Neural cell (in vitro differentiated cells): ENCODE results near the gene PGM1. TPM values are rescaled to one million over a fixed set of nuclear protein-coding genes. Genes with fewer than 3 reads are reported as not detected.

ENCODE experiments used
- H2AFZ ChIP-seq: fragments of 200-600, 300-800 bp; sonication (generic), shearing (Covaris generic); 2 replicates; pipeline ENCODE4 v1.6.0; 2014; ENCODE audit warnings: low read depth, mild to moderate bottlenecking, antibody characterized with exemption, low read length, moderate library complexity
- H3F3A ChIP-seq: fragments of 200-600 bp; shearing (Covaris generic); 2 replicates; pipeline ENCODE4 v1.6.1; 2016; ENCODE audit warnings: mild to moderate bottlenecking, moderate library complexity, mixed read lengths, antibody characterized with exemption, low read length; ENCODE audit not compliant: insufficient read depth, poor library complexity, severe bottlenecking
- H3K27ac ChIP-seq: fragments of 200-600, 300-800 bp; sonication (generic), shearing (Covaris generic); 2 replicates; pipeline ENCODE4 v1.5.1; 2014; ENCODE audit warnings: mild to moderate bottlenecking, low read length, moderate library complexity
- H3K27me3 ChIP-seq: fragments of 300-800, 200-600 bp; sonication (generic), shearing (Covaris generic); 2 replicates; pipeline ENCODE4 v1.6.0; 2014; ENCODE audit warnings: mild to moderate bottlenecking, low read depth, low read length, moderate library complexity; ENCODE audit not compliant: insufficient read depth
- H3K36me3 ChIP-seq: fragments of 300-800, 200-600 bp; sonication (generic), shearing (Covaris generic); 2 replicates; pipeline ENCODE4 v1.5.1; 2014; ENCODE audit warnings: mild to moderate bottlenecking, antibody characterized with exemption, low read length, moderate library complexity; ENCODE audit not compliant: insufficient read depth
- H3K4me2 ChIP-seq: fragments of 300-800, 200-600 bp; sonication (generic), shearing (Covaris generic); 2 replicates; pipeline ENCODE4 v1.6.0; 2014; ENCODE audit warnings: mild to moderate bottlenecking, low read length
- H3K4me3 ChIP-seq: fragments of 300-800, 200-600 bp; sonication (generic), shearing (Covaris generic); 2 replicates; pipeline ENCODE4 v1.5.1; 2014; ENCODE audit warnings: mild to moderate bottlenecking, low read length, moderate library complexity
- H3K79me2 ChIP-seq: fragments of 200-600 bp; shearing (Covaris generic); replicated peaks from 2 replicates; pipeline ENCODE4 v1.6.0; 2014; ENCODE audit warnings: mild to moderate bottlenecking, low read length, moderate library complexity; ENCODE audit not compliant: insufficient read depth
- H3K9ac ChIP-seq: fragments of 300-800, 200-600 bp; sonication (generic), shearing (Covaris generic); 2 replicates; pipeline ENCODE4 v1.6.1; 2016; ENCODE audit warnings: mild to moderate bottlenecking, low read length, mixed read lengths
- H3K9me2 ChIP-seq: fragments of 200-600 bp; shearing (Covaris generic); 2 replicates; pipeline ENCODE4 v1.6.1; 2016; ENCODE audit warnings: mild to moderate bottlenecking, low read length, mixed read lengths; ENCODE audit not compliant: insufficient read depth
- H3K9me3 ChIP-seq: fragments of 200-600, 300-800 bp; sonication (generic), shearing (Covaris generic); 2 replicates; pipeline ENCODE4 v1.6.1; 2016; ENCODE audit warnings: mild to moderate bottlenecking, mixed run types, low read length, moderate library complexity, mixed read lengths
- H4K20me1 ChIP-seq: fragments of 200-600 bp; shearing (Covaris generic); 2 replicates; pipeline ENCODE4 v1.6.1; 2016; ENCODE audit warnings: mild to moderate bottlenecking, mixed run types; ENCODE audit not compliant: insufficient read depth
- EP300 ChIP-seq: fragments of 450-650 bp; conservative IDR thresholded peaks from 2 replicates; pipeline ENCODE4 v1.6.1; 2014; ENCODE audit warnings: antibody characterized with exemption, mild to moderate bottlenecking, moderate library complexity; ENCODE audit not compliant: poor library complexity, severe bottlenecking
- EZH2 ChIP-seq: fragments of 200-600, 300-800 bp; shearing (Covaris generic), sonication (generic); IDR thresholded peaks from 2 replicates; pipeline ENCODE4 v1.6.1; 2014; ENCODE audit warnings: antibody characterized with exemption, low read length, borderline replicate concordance, mild to moderate bottlenecking; ENCODE audit not compliant: insufficient read depth, poor library complexity, severe bottlenecking
- MXI1 ChIP-seq: fragments of 450-650 bp; conservative IDR thresholded peaks from 2 replicates; pipeline ENCODE4 v1.6.1; 2014; ENCODE audit warnings: antibody characterized with exemption, mild to moderate bottlenecking; ENCODE audit not compliant: poor library complexity, severe bottlenecking
- POLR2AphosphoS5 ChIP-seq: IDR thresholded peaks from 2 replicates; pipeline ENCODE4 v1.6.1; 2012
- RAD21 ChIP-seq: fragments of 450-650 bp; conservative IDR thresholded peaks from 2 replicates; pipeline ENCODE4 v1.6.1; 2014; ENCODE audit warnings: antibody characterized with exemption, mild to moderate bottlenecking, moderate library complexity
- SMC3 ChIP-seq: fragments of 450-650 bp; conservative IDR thresholded peaks from 2 replicates; pipeline ENCODE4 v1.6.1; 2014; ENCODE audit warnings: antibody characterized with exemption, mild to moderate bottlenecking, moderate library complexity; ENCODE audit not compliant: poor library complexity
- TAF1 ChIP-seq: IDR thresholded peaks from 2 replicates; pipeline ENCODE4 v1.6.1; 2012; ENCODE audit warnings: low read depth
- polyA plus RNA-seq: library from polyadenylated mRNA; depleted of rRNA; stranded (reverse); fragments of >200 nt; gene quantifications from 2 replicates; pipeline ENCODE4 v1.2.3, GENCODE V29; 2014
- TF ChIP-seq, protein P1 (sequence below): fragments of 450-650 bp; IDR thresholded peaks from 2 replicates; pipeline ENCODE4 v1.5.1; 2014; ENCODE audit warnings: antibody characterized with exemption, mild to moderate bottlenecking, moderate library complexity; ENCODE audit not compliant: poor library complexity, severe bottlenecking
- TF ChIP-seq, protein P2 (sequence below): IDR thresholded peaks from 2 replicates; pipeline ENCODE4 v1.6.1; 2012; ENCODE audit warnings: borderline replicate concordance

Gene PGM1
- polyA plus RNA-seq, 1 donor from 2014 or later = 2.9 TPM

- TF ChIP-seq EP300 = no peak
Observed at GRCh38 chr1:63648689-63649088, 55.5 kb downstream of the PGM1 start (continued).

GRCh38 chr1:63651161-63651701, 58.0 kb downstream of the PGM1 start:
- no peak overlapping the region for H3K27ac ChIP-seq
- no peaks in the 10 kb centered on the region for H3K9me3 ChIP-seq
- no peaks in the 10 kb centered on the region for H3F3A ChIP-seq
- no peak overlapping the region for H3K4me2 ChIP-seq
- H3K9me2 ChIP-seq = no peaks in the 10 kb centered on the region
- TF ChIP-seq EZH2 = no peak
- no peak for TF ChIP-seq RAD21
- TF ChIP-seq EP300 = no peak
- no peak for TF ChIP-seq TAF1
- TF ChIP-seq, protein P1, sequence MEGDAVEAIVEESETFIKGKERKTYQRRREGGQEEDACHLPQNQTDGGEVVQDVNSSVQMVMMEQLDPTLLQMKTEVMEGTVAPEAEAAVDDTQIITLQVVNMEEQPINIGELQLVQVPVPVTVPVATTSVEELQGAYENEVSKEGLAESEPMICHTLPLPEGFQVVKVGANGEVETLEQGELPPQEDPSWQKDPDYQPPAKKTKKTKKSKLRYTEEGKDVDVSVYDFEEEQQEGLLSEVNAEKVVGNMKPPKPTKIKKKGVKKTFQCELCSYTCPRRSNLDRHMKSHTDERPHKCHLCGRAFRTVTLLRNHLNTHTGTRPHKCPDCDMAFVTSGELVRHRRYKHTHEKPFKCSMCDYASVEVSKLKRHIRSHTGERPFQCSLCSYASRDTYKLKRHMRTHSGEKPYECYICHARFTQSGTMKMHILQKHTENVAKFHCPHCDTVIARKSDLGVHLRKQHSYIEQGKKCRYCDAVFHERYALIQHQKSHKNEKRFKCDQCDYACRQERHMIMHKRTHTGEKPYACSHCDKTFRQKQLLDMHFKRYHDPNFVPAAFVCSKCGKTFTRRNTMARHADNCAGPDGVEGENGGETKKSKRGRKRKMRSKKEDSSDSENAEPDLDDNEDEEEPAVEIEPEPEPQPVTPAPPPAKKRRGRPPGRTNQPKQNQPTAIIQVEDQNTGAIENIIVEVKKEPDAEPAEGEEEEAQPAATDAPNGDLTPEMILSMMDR = no peak
- TF ChIP-seq, protein P2, sequence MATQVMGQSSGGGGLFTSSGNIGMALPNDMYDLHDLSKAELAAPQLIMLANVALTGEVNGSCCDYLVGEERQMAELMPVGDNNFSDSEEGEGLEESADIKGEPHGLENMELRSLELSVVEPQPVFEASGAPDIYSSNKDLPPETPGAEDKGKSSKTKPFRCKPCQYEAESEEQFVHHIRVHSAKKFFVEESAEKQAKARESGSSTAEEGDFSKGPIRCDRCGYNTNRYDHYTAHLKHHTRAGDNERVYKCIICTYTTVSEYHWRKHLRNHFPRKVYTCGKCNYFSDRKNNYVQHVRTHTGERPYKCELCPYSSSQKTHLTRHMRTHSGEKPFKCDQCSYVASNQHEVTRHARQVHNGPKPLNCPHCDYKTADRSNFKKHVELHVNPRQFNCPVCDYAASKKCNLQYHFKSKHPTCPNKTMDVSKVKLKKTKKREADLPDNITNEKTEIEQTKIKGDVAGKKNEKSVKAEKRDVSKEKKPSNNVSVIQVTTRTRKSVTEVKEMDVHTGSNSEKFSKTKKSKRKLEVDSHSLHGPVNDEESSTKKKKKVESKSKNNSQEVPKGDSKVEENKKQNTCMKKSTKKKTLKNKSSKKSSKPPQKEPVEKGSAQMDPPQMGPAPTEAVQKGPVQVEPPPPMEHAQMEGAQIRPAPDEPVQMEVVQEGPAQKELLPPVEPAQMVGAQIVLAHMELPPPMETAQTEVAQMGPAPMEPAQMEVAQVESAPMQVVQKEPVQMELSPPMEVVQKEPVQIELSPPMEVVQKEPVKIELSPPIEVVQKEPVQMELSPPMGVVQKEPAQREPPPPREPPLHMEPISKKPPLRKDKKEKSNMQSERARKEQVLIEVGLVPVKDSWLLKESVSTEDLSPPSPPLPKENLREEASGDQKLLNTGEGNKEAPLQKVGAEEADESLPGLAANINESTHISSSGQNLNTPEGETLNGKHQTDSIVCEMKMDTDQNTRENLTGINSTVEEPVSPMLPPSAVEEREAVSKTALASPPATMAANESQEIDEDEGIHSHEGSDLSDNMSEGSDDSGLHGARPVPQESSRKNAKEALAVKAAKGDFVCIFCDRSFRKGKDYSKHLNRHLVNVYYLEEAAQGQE = no peak
- TF ChIP-seq POLR2AphosphoS5 = no peak
- TF ChIP-seq SMC3 = no peak
- TF ChIP-seq MXI1 = no peak
- H3K4me3 ChIP-seq = no peak overlapping the region
- H2AFZ ChIP-seq = no peak overlapping the region
- H3K9ac ChIP-seq = no peak overlapping the region
- no peaks in the 10 kb centered on the region for H3K79me2 ChIP-seq
- H4K20me1 ChIP-seq = no peaks in the 10 kb centered on the region
- no peaks in the 10 kb centered on the region for H3K36me3 ChIP-seq
- H3K27me3 ChIP-seq = no peaks in the 10 kb centered on the region

DNA sequence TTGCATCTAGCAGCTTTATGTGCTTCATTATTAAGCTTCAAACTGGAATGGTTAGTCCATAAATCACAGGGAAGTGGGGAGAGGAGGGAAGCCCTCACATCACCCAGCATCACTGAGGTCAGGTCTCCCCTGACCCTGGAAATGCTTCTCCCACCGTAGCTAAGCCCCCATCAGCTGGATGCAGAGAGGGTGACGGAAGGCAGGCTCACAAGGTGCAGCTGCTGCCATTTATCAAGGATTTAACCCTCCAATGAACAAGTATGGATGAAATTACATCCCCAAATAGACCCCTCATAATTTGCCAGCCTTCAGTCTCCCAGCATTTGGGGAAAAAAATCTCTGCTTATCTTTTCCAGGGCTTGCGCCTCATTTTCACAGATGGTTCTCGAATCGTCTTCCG, 60.8 kb downstream of the PGM1 start:
- no peaks in the 10 kb centered on the region for H3K27me3 ChIP-seq
- no peak overlapping the region for H3K9ac ChIP-seq
- no peak overlapping the region for H3K27ac ChIP-seq
- H4K20me1 ChIP-seq = no peaks in the 10 kb centered on the region
- H3K4me3 ChIP-seq = no peak overlapping the region
- no peak for TF ChIP-seq SMC3
- no peak for TF ChIP-seq EP300
- TF ChIP-seq POLR2AphosphoS5 = no peak
- TF ChIP-seq, protein P1 = no peak
- TF ChIP-seq EZH2 = no peak
- H3K36me3 ChIP-seq = no peaks in the 10 kb centered on the region
- H3K9me2 ChIP-seq = no peaks in the 10 kb centered on the region
- no peak overlapping the region for H3K4me2 ChIP-seq
- H2AFZ ChIP-seq = no peak overlapping the region
- H3K79me2 ChIP-seq = no peaks in the 10 kb centered on the region
- no peaks in the 10 kb centered on the region for H3F3A ChIP-seq
- H3K9me3 ChIP-seq = no peaks in the 10 kb centered on the region
